ENCODE measurements around the gene PLCB2.
A peak's percentile ranks its signal among the peaks of the same experiment; 100 is the strongest.

The PLCB2 gene

DNA sequence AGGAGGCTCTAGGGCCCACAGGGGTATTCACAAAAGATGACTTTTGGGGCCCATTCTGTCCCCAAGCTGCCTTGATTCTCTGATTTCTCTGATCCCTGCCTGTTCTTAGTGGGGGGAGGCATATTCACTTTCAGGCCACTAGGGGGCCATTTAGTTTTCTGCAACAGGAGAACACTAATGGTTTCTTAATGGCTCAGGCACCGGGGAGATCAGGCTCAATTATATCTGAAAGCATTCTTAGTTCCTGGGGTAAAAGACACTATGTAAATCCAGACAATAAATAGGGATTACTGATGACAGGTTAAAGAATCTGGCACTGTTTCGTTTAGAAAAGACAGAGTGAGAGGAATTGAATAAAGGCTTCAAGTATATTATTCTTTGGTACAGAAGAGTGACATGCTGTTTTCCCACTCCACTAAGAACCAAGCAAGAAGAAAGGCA, 13.2 kb upstream of the PLCB2 start (continued):
- TF ChIP-seq, protein P1, sequence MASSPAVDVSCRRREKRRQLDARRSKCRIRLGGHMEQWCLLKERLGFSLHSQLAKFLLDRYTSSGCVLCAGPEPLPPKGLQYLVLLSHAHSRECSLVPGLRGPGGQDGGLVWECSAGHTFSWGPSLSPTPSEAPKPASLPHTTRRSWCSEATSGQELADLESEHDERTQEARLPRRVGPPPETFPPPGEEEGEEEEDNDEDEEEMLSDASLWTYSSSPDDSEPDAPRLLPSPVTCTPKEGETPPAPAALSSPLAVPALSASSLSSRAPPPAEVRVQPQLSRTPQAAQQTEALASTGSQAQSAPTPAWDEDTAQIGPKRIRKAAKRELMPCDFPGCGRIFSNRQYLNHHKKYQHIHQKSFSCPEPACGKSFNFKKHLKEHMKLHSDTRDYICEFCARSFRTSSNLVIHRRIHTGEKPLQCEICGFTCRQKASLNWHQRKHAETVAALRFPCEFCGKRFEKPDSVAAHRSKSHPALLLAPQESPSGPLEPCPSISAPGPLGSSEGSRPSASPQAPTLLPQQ (tag by site-specific recombination; IDR thresholded peaks at IDR 0.05): no peak
- TF ChIP-seq ZNF596 (tag by site-specific recombination; IDR thresholded peaks at IDR 0.05) (no peak), ZNF426 (tag by site-specific recombination; IDR thresholded peaks at IDR 0.05) (no peak), ZNF138 (tag by site-specific recombination; IDR thresholded peaks at IDR 0.05; ENCODE audit: borderline replicate concordance) (no peak), ZNF529 (tag by site-specific recombination; IDR thresholded peaks at IDR 0.05; ENCODE audit: insufficient replicate concordance) (no peak), ZNF211 (tag by site-specific recombination; IDR thresholded peaks at IDR 0.05; ENCODE audit: low read depth) (no peak), ZNF133 (tag by site-specific recombination; IDR thresholded peaks at IDR 0.05) (no peak), ZNF558 (tag by site-specific recombination; IDR thresholded peaks at IDR 0.05) (no peak), ZNF112 (tag by site-specific recombination; IDR thresholded peaks at IDR 0.05) (no peak), RBAK (tag by site-specific recombination; IDR thresholded peaks at IDR 0.05) (no peak), GLIS2 (tag by site-specific recombination; IDR thresholded peaks at IDR 0.05) (no peak), ZNF791 (tag by site-specific recombination; IDR thresholded peaks at IDR 0.05) (no peak), ZNF658 (tag by site-specific recombination; IDR thresholded peaks at IDR 0.05) (no peak), ZNF677 (tag by site-specific recombination; IDR thresholded peaks at IDR 0.05) (no peak), ZSCAN23 (tag by site-specific recombination; IDR thresholded peaks at IDR 0.05) (no peak), ZNF121 (tag by site-specific recombination; IDR thresholded peaks at IDR 0.05) (no peak), ZBTB1 (tag by site-specific recombination; IDR thresholded peaks at IDR 0.05) (no peak), HOXC10 (CRISPR knock-in tag; IDR thresholded peaks at IDR 0.05) (no peak), ZNF76 (tag by site-specific recombination; IDR thresholded peaks at IDR 0.05; ENCODE audit: borderline replicate concordance, low read depth) (no peak), ZNF146 (tag by site-specific recombination; IDR thresholded peaks at IDR 0.05) (no peak), ZBTB21 (tag by site-specific recombination; IDR thresholded peaks at IDR 0.05) (no peak), ZNF768 (tag by site-specific recombination; IDR thresholded peaks at IDR 0.05) (no peak), ZNF843 (tag by site-specific recombination; IDR thresholded peaks at IDR 0.05) (no peak), ZNF549 (tag by site-specific recombination; IDR thresholded peaks at IDR 0.05) (no peak), ZNF701 (tag by site-specific recombination; IDR thresholded peaks at IDR 0.05) (no peak), ZNF48 (tag by site-specific recombination; IDR thresholded peaks at IDR 0.05) (no peak), PRDM1 (tag by site-specific recombination; IDR thresholded peaks at IDR 0.05) (0 out of 2 replicates have a peak, but pooled peaks have one; percentile 10)
- TF ChIP-seq, protein P2, sequence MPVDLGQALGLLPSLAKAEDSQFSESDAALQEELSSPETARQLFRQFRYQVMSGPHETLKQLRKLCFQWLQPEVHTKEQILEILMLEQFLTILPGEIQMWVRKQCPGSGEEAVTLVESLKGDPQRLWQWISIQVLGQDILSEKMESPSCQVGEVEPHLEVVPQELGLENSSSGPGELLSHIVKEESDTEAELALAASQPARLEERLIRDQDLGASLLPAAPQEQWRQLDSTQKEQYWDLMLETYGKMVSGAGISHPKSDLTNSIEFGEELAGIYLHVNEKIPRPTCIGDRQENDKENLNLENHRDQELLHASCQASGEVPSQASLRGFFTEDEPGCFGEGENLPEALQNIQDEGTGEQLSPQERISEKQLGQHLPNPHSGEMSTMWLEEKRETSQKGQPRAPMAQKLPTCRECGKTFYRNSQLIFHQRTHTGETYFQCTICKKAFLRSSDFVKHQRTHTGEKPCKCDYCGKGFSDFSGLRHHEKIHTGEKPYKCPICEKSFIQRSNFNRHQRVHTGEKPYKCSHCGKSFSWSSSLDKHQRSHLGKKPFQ (tag by site-specific recombination; IDR thresholded peaks at IDR 0.05): no peak
- TF ChIP-seq, protein P3, sequence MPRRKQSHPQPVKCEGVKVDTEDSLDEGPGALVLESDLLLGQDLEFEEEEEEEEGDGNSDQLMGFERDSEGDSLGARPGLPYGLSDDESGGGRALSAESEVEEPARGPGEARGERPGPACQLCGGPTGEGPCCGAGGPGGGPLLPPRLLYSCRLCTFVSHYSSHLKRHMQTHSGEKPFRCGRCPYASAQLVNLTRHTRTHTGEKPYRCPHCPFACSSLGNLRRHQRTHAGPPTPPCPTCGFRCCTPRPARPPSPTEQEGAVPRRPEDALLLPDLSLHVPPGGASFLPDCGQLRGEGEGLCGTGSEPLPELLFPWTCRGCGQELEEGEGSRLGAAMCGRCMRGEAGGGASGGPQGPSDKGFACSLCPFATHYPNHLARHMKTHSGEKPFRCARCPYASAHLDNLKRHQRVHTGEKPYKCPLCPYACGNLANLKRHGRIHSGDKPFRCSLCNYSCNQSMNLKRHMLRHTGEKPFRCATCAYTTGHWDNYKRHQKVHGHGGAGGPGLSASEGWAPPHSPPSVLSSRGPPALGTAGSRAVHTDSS (tag by site-specific recombination; IDR thresholded peaks at IDR 0.05): no peak
- TF ChIP-seq, protein P4, sequence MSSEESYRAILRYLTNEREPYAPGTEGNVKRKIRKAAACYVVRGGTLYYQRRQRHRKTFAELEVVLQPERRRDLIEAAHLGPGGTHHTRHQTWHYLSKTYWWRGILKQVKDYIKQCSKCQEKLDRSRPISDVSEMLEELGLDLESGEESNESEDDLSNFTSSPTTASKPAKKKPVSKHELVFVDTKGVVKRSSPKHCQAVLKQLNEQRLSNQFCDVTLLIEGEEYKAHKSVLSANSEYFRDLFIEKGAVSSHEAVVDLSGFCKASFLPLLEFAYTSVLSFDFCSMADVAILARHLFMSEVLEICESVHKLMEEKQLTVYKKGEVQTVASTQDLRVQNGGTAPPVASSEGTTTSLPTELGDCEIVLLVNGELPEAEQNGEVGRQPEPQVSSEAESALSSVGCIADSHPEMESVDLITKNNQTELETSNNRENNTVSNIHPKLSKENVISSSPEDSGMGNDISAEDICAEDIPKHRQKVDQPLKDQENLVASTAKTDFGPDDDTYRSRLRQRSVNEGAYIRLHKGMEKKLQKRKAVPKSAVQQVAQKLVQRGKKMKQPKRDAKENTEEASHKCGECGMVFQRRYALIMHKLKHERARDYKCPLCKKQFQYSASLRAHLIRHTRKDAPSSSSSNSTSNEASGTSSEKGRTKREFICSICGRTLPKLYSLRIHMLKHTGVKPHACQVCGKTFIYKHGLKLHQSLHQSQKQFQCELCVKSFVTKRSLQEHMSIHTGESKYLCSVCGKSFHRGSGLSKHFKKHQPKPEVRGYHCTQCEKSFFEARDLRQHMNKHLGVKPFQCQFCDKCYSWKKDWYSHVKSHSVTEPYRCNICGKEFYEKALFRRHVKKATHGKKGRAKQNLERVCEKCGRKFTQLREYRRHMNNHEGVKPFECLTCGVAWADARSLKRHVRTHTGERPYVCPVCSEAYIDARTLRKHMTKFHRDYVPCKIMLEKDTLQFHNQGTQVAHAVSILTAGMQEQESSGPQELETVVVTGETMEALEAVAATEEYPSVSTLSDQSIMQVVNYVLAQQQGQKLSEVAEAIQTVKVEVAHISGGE (tag by site-specific recombination; conservative IDR thresholded peaks at IDR 0.05; ENCODE audit: low read depth): no peak
- TF ChIP-seq, protein P5, sequence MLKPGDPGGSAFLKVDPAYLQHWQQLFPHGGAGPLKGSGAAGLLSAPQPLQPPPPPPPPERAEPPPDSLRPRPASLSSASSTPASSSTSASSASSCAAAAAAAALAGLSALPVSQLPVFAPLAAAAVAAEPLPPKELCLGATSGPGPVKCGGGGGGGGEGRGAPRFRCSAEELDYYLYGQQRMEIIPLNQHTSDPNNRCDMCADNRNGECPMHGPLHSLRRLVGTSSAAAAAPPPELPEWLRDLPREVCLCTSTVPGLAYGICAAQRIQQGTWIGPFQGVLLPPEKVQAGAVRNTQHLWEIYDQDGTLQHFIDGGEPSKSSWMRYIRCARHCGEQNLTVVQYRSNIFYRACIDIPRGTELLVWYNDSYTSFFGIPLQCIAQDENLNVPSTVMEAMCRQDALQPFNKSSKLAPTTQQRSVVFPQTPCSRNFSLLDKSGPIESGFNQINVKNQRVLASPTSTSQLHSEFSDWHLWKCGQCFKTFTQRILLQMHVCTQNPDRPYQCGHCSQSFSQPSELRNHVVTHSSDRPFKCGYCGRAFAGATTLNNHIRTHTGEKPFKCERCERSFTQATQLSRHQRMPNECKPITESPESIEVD (tag by site-specific recombination; IDR thresholded peaks at IDR 0.05): peak; percentile 78
- TF ChIP-seq, protein P6, sequence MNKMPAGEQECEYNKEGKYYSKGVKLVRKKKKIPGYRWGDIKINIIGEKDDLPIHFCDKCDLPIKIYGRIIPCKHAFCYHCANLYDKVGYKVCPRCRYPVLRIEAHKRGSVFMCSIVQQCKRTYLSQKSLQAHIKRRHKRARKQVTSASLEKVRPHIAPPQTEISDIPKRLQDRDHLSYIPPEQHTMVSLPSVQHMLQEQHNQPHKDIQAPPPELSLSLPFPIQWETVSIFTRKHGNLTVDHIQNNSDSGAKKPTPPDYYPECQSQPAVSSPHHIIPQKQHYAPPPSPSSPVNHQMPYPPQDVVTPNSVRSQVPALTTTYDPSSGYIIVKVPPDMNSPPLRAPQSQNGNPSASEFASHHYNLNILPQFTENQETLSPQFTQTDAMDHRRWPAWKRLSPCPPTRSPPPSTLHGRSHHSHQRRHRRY (tag by site-specific recombination; IDR thresholded peaks at IDR 0.05): no peak
